Fibroblast of lung (primary cell): ENCODE results near the gene NFAM1.

Experiments used
- CTCF ChIP-seq, 2 donors: IDR thresholded peaks in 1 of 2; conservative IDR thresholded peaks in 1 of 2; 1 replicate in 1 of 2; 2 replicates in 1 of 2; pipeline ENCODE4 v1.5.1; 2011 to 2012; ENCODE audit warnings: low read length in 2 of 2, control low read depth in 1 of 2, inconsistent platforms in 1 of 2, low read depth in 1 of 2, mild to moderate bottlenecking in 1 of 2
- EZH2 ChIP-seq: IDR thresholded peaks from 2 replicates; pipeline ENCODE4 v1.5.1; 2012; ENCODE audit warnings: low read length, control low read depth, mild to moderate bottlenecking; ENCODE audit errors: missing control alignments

GRCh38 chr22:42446151-42446550 lies 13.9 kb upstream of the NFAM1 start:
- TF ChIP-seq EZH2 (no peak), CTCF (conservative IDR thresholded peaks at IDR 0.05 in 1 of 2, IDR thresholded peaks at IDR 0.05 in 1 of 2; ENCODE audit: low read depth in 1 of 2, low read length in 2 of 2) (no peak)
